GM21515 (cell line): ENCODE data around the gene C5AR2.
"Not testable (repeated sequence)": the region's sequence is repeated elsewhere in the genome, so short reads cannot be mapped to it uniquely, and the experiment has no call there.

Experiments used
- ATAC-seq: cut with Tn5 transposase; IDR thresholded peaks from one replicate; pipeline ENCODE4 v1.9.1; 2021; ENCODE audit not compliant: unreplicated experiment

Gene C5AR2

GRCh38 chr19:47323409-47323808 lies 8.6 kb upstream of the C5AR2 start:
- ATAC-seq = no peak

GRCh38 chr19:47323872-47324271 lies 8.1 kb upstream of the C5AR2 start:
- no peak for ATAC-seq

GRCh38 chr19:47324502-47324901 lies 7.5 kb upstream of the C5AR2 start:
- no peak for ATAC-seq

GRCh38 chr19:47330466-47330869 lies 1.5 kb upstream of the C5AR2 start:
- ATAC-seq = no peak

DNA sequence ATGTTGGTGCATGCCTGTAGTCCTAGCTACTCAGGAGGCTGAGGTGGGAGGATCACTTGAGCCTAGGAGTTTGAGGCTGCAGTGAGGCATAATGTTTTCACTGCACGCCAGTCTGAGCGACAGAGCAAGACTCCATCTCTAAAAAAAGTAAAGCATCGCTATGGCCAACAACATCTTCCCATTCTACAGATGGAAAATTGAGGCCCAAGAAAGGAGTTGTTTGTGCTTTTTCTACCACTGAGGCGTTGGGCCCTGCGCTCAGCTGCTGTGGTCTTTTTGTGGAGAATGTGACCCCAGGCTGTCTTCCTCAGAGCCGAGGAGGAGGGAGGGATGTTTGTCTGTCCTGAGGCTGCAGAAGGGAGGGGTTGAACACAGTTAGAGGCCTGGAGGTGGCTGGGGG lies 485 bp upstream of the C5AR2 start:
- ATAC-seq = no peak

DNA sequence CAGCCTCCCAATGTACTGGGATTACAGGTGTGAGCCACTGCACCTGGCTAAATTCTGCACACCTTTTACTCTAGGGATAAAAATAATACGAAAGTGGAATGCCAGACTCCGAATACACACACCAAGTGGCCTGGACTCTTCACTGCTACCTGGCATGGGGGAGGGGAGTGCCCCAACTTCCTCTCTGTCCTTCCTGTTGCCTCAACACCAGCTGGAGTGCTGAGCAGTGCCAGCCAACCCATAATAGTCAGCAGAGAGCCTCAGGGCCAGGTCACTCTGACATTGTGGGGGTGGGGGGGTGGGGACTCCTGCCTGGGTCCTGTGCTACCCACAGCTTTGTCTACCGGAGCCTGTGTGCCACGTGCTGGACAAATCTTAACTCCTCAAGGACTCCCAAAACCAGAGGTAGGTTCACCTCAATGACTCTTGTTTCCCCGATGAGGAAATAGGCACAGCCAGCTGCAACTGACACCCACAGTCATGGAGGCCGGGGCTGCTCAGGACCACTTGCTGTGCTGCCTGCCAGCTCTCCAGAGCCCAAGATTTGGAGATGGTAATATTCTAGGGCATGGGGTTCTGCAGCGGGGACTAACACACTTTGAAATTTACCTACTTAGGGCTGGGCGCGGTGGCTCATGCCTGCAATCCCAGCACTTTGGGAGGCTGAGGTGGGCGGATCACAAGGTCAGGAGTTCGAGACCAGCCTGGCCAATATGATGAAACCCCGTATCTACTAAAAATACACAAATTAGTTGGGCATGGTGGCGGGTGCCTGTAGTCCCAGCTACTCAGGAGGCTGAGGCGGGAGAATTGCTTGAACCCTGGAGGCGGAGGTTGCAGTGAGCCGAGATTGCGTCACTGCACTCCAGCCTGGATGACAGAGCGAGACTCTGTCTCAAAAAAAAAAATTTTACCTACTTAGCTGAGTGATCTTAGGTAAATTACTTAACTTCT lies 5.1 kb downstream of the C5AR2 start:
- not testable (repeated sequence) for ATAC-seq

GRCh38 chr19:47339196-47339880 lies 7.4 kb downstream of the C5AR2 start:
- ATAC-seq = no peak

- ATAC-seq = no peak
Measured at GRCh38 chr19:47340477-47341208, 8.7 kb downstream of the C5AR2 start.

DNA sequence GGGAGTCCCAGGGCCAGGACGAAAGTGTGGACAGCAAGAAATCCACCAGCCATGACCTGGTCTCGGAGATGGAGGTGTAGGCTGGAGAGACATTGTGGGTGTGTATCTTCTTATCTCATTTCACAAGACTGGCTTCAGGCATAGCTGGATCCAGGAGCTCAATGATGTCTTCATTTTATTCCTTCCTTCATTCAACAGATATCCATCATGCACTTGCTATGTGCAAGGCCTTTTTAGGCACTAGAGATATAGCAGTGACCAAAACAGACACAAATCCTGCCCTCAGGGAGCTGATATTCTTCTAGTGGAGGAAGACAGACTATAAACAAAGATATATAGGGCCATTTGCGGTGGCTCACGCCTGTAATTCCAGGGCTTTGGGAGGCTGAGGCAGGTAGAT lies 9.8 kb downstream of the C5AR2 start:
- no peak for ATAC-seq

GRCh38 chr19:47343194-47343802 lies 11.3 kb downstream of the C5AR2 start:
- ATAC-seq = no peak

- no peak for ATAC-seq
Measured at GRCh38 chr19:47344425-47344824, 12.4 kb downstream of the C5AR2 start.

GRCh38 chr19:47346024-47346423 lies 14.0 kb downstream of the C5AR2 start:
- ATAC-seq = not testable (repeated sequence)

DNA sequence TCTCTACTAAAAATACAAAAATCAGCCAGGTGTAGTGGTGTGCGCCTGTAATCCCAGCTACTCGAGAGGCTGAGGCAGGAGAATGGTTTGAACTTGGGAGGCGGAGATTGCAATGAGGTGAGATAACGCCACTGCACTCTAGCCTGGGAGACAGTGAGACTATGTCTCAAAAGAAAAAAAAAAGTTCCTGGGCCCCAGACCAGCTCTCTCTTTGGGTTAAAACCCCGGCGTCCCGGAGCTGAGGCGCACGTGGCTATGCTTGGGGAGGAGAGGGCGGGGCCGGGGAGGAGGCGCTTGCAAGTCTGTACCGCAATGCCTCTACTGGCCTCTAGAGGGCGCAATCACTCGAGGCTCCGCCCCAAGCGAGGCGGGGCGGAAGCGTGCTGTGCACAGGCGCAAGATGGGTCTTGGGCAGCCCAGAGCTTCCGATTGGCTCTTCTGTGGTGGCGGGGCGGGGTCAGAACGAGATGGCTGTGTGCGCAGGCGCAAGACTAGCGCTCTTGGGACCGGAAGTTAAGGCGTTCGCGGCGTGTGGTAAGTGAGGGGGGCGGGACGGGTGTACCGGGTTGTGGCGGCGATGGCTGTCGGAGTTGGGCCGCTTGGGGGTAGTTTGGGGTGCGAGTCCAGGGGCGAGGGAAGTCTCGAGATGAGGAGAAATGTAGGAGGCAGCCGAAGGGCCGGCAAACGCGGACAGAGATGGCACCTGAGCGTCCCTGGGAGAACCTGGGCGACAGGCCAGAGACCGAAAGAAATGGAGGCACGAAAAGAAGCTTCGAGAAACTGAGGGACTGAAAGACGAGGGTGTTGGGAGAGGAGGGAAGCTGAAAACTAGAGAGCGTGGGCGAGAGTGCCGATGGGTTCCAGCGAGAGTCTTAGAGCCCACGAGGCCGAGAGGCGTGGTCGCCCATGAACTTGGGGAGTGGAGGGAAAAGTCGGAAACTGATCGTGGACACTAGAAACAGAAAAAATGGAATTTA lies 17.1 kb downstream of the C5AR2 start, which contains the start of gene DHX34:
Gene DHX34, plus strand, starts transcription at position 497 of the 977 bp plus-strand sequence. CDS start 3,716 bp downstream, outside the sequence.
- peak; percentile 88 for ATAC-seq

GRCh38 chr19:47350630-47351029 lies 18.7 kb downstream of the C5AR2 start:
- ATAC-seq = no peak

DNA sequence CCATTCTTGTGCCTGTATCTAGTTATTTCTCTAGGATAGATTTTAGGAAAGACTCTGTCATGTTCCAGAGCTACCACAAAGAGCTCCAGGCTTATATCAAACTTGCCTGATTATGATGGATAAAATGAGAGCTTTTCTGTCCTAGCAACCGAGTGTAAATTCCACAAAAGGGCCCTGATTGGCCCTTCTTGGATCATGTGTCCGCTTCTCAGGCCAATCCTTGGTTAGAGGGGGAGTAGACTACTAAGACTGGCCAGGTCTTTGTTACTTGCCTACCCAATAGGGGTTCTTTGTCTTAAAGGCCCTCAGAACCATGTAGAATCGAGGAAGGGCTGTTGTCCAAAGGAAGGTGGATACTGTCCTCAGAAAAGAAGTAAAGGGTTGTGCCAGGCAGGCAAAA lies 19.6 kb downstream of the C5AR2 start:
- ATAC-seq = no peak

DNA sequence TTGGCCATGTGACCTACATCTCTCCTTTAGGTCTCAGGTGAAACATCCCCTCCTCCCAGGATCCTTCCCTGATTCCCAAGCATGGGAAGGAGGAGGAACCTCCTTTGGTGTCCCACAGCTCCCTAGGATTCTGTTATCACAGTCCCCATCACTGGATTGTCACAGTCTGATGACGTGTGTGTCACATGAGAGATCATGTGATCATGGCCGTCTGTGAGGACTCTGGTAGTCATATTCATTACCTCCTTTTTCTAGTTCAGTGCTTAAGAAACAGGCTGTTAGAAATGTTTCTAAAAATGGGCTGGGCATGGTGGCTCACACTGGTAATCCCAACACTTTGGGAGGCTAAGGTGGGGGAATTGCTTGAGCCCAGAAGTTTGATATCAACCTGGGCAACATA lies 20.1 kb downstream of the C5AR2 start:
- ATAC-seq = no peak

DNA sequence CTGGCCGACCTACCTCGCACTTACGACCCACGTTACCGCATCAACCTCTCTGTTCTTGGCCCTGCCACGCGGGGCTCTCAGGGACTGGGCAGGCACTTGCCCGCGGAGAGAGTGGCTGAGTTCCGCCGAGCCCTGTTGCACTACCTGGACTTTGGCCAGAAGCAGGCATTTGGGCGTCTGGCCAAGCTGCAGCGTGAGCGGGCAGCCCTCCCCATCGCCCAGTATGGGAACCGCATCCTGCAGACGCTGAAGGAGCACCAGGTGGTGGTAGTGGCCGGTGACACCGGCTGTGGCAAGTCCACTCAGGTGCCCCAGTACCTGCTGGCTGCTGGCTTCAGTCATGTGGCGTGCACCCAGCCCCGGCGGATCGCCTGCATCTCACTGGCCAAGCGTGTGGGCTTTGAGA lies 21.3 kb downstream of the C5AR2 start:
- no peak for ATAC-seq

DNA sequence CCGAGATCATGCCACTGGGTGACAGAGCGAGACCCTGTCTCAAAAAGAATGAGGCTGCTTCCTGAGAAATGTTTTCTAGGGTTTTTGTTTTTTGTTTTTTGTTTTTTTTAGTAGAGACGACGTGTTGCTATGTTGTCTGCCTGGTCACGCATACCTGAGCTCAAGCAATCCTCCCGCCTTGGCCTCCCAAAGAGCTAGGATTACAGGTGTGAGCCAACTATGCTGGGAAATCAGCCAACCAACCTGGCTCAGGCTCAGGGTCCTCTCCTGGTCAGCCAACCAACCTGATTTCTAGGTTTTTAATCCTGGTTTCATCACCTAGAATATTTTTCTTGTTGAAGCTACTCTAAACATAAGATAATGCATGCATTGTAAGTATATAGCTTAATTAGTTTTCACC lies 24.9 kb downstream of the C5AR2 start:
- ATAC-seq = no peak

DNA sequence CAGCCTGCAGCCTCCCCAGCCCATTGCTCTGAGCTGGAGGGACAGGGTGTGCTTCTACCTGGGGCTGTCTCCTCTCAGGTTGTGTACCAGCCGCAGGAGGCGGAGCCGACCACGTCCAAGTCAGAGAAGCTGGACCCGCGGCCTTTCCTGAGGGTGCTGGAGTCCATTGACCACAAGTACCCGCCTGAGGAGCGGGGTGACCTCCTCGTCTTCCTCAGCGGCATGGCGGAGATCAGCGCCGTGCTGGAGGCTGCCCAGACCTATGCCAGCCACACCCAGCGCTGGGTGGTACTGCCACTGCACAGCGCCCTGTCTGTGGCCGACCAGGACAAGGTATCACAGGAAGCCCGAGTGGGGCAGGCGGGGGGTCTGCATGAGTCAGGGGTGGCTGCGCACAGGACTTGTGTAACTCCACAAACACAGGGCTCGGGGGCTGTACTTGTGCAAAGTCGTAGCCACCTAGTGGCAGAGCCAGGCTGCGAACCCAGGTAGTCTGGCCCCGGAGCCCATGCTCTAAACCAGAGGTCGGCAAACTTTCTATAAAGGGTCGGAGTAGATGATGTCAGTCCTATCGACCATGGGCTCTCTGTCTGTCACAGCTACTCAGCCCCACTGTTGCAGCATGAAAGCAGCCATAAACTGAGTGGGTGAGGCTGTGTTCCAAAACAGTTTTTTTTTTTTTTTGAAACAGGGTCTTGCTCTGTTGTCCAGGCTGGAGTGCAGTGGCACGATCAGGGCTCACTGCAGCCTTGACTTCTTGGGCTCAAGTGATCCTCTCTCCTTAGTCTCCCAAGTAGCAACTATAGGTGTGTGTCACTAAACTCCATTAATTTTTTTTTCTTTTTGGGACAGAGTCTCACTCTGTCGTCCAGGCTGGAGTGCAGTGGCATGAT lies 26.1 kb downstream of the C5AR2 start:
- ATAC-seq = no peak
